HG03354 (cell line): ENCODE measurements around the gene UBE2QL1.

ENCODE experiments used
- ATAC-seq: cut with Tn5 transposase; IDR thresholded peaks from one replicate; pipeline ENCODE4 v1.9.1; 2021; ENCODE audit warnings: mild to moderate bottlenecking; ENCODE audit not compliant: unreplicated experiment, poor library complexity, severe bottlenecking

Gene UBE2QL1

DNA sequence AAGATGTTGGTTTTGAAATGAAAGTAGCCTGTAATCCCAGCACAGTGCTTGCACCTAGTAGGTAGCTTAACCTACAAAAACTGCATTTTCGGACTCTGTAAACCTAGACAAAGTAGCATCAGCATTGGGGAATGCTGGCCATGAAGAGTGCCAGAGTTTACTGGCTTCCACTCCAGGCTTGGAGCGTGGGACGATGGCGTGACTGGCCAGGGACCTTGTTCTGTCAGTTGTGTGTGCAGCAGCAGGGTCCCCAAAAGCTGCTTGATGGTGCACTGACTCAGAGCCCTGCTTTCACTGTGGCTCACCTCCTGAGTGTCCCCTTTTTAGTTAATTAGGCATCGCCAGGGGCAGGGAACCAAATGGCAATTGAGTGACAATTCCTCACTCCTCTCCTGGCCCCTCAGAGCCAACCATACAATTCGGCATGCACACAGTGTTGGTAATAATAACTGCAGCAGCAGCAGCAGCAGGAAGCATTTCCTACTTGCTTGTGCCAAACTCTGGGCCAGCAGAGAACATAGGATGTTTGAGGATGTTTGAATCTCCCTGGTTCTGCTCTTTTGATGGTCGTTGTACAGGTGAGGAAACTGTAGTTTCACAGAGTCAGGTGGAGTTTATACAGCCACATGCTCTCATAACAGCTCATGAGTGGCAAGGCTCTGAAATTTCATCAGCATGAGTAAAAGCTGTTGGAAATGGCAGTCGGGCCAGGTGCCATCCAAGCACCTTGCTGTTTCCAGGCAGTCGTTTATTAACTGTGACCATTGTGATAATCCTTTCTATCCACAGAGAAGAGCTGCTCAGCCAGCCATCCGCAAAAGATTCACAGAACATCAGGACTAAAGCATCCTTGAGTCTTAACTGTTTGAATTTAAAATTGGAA, 4.2 kb downstream of the UBE2QL1 start:
- no peak for ATAC-seq

- no peak for ATAC-seq
Measured at GRCh38 chr5:6453937-6454560, 5.4 kb downstream of the UBE2QL1 start.

DNA sequence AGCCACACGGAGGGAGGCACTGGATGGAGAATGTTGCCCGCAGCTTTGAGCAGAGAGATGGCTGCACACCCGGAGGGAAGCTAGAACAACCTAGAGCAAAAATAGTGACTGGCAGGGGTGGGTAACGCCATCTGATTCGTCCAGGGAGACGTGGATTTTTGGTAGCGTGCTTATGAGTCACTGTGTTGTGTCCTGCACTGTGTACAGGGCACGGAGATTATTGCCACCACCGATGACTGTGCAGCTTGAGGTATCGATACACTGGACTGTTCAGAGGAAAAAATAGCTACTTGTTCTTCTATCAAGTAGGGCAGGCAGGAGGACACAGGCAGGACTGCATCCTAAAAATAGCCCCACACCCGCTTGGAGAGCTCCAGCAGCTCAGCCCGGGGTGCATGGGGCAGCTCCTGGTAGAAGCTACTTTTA, 6.0 kb downstream of the UBE2QL1 start:
- ATAC-seq = no peak

GRCh38 chr5:6455571-6456200, 7.0 kb downstream of the UBE2QL1 start:
- ATAC-seq = no peak

DNA sequence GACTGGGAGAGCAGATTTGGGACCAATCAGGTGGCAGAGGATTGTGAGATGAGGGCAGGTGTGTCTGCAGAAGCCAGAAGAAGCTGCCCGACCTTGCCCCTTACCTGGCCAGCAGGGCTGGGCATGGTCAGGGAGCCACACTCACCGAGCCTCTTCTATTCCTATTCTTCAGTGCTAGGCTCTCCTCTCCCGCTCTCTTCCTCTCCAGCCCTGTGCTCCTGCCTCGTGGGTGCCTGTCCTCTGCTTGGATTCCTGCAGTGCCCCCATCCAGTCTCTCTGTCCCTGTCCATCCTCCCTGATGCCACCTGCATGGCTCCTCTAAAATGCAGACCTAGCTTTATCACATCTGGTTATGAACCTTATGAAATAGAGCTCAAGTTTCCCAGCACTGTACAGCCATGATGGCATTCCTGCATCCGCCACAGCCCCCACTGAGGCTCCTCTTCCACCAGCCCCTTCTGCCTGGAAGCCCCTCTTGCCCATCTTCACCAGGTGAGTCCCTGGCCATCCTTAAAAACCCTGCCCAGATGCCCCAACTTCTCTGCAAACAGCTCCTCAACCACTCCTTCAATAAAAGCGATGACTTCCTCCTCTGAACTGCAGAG, 8.2 kb downstream of the UBE2QL1 start:
- no peak for ATAC-seq

GRCh38 chr5:6457592-6457991, 8.9 kb downstream of the UBE2QL1 start:
- no peak for ATAC-seq

- ATAC-seq = no peak
Measured at GRCh38 chr5:6458833-6459232, 10.2 kb downstream of the UBE2QL1 start.

DNA sequence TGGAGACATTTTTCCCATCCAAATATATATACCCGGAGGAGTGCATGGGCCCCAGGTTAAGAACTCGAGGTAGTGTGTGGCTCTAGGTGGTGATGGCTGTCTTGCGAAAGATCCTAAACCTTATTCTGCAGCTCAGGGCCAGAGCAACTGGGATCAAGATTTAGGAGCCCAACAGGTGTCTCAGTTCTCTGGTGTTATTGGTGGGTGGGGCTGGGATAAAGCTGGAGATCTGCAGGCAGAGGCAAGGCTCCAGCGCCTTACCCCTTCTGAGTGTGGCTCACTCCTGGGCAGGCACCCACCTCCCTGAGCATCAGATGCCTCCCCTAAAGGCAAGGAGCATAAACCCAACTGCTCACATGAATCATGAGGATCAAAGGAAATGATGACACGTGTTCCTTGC, 11.2 kb downstream of the UBE2QL1 start:
- ATAC-seq = no peak

GRCh38 chr5:6461006-6461405, 12.3 kb downstream of the UBE2QL1 start:
- no peak for ATAC-seq

DNA sequence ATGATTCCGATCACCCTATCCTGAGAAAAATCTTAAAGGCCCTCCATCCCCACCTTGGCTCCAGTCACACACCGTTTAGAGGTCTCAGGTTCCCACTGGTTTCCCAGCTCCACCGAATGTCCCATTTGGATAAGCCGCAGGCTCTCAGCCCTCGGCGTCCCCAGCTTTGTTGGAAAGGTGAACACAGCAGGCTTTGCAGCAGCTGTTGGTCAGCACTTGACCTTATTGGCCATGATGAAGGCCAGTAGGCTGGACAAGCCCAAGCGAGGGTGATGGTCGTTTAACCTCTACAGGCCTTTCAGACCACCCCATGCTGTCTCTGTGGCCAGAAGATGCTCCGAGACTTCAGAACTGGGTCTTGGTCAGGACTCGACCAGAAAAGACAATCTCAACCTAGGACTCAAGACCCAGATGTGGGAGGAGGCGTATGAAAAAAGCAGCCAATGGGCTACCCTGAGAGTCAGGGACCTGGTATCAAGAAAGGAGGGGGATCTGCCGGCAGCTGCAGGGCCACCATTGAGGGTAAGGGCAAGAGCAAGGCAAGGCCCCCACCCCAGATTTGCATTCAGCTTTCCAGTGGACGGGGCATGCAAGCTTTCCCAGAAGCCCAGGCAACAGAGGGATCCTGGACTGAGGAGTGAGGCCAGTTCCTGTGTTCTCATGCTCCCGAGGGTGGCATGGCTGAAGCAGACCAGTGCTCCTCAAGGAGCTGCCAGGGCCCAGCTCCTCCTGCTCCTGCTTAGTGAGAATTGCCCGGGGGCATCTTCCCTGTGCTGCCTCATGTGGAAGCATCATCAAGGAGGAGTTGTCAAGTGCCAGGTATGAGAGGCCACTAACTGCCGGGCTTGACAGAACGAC, 13.4 kb downstream of the UBE2QL1 start:
- no peak for ATAC-seq

GRCh38 chr5:6462671-6463070, 14.0 kb downstream of the UBE2QL1 start:
- no peak for ATAC-seq

DNA sequence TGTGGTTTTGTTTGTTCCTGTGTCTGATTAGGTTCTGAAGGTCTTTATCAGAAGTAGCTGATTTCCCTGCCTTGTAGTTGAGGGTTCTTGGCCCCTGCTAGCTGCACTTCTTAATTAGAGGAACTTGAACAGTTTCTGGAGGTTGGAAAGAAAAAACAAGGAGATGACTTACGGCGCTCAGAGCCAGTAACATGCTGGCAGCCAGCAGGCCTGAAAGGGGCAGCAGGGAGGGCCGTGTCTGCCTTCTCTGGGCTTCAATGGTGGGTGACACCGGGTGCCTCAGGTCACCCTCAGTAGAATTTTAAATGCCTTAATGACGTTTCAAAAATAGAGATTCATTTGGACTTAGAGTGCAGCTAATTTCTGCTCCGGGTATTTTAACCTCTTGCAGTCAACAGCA, 15.8 kb downstream of the UBE2QL1 start:
- no peak for ATAC-seq

- ATAC-seq = no peak
Measured at GRCh38 chr5:6465831-6466790, 17.5 kb downstream of the UBE2QL1 start.

DNA sequence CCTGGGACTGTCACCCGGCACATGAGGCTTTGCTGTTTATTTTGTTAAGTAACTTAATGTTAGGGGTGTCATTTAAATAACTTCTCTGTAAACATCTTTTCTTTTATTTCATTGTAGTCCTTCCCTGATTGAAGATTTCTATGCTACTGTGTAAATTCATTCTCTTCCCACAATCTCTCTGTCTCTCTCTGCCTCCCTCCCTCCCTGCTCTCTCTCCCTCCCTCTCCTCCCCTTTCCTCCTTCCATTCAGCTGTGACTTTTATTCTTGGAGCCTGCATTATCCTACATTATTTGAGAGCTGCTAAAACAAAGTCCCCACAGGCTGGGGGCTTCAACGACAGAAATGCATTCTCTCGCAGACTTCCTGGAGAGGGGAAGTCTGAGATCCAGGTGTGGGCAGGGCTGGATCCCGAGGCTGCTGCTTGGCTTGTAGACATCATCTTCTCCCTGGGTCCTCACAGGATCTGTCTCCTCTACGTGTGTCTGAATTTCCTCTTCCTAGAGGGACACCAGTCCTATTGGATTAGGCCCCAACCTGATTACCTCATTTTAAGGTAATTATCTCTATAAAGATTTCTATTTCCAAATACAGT, 18.4 kb downstream of the UBE2QL1 start:
- no peak for ATAC-seq

DNA sequence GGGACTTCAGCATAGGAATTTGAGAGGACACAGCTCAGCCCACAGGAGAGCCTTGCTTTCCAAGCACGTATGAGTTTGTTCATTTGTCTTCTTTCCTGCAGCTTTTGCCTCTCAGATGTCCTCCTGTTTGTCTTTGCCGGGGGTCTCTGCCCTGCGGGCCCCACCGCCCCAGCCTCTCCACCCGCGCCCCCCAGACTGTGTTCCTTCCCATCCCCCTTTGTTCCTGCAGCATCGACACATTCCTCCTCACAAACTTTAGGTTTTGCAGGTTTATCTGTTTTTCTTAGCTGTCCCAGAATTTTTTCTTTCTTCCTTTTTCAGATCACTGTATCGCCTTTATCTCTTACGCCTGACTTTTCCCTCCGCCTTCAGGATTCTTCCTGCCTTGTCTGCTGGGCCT, 18.9 kb downstream of the UBE2QL1 start:
- no peak for ATAC-seq

- ATAC-seq = no peak
Measured at GRCh38 chr5:6468104-6468503, 19.4 kb downstream of the UBE2QL1 start.

- no peak for ATAC-seq
Measured at GRCh38 chr5:6468870-6469269, 20.2 kb downstream of the UBE2QL1 start.

- no peak for ATAC-seq
Measured at GRCh38 chr5:6469836-6470235, 21.2 kb downstream of the UBE2QL1 start.
